ENCODE data around the gene S100A1. TPM values are rescaled to one million over a fixed set of nuclear protein-coding genes. Genes with fewer than 3 reads are reported as not detected.

The S100A1 gene
- total and polyA plus RNA-seq, 2 of the 13 experiments (the other 11 are each of a cell fraction or from before 2014, with no cell fraction given), result 120 to 251 TPM

GRCh38 chr1:153647346-153647714 is 19.1 kb downstream of the S100A1 start (continued):
- TF ChIP-seq KMT2A (CRISPR knock-in tag; IDR thresholded peaks at IDR 0.05) (no peak), AKAP8 (CRISPR knock-in tag; IDR thresholded peaks at IDR 0.05) (0 out of 2 replicates have a peak, but pooled peaks have one; percentile 37), TFE3 (CRISPR knock-in tag; IDR thresholded peaks at IDR 0.05) (no peak), HOXA3 (CRISPR knock-in tag; IDR thresholded peaks at IDR 0.05) (no peak), HINFP (CRISPR knock-in tag; IDR thresholded peaks at IDR 0.05; ENCODE audit: low read depth) (no peak), ZC3H4 (CRISPR knock-in tag; IDR thresholded peaks at IDR 0.05; ENCODE audit: borderline replicate concordance) (no peak), ZNF431 (CRISPR knock-in tag; IDR thresholded peaks at IDR 0.05; ENCODE audit: borderline replicate concordance, low read depth) (peak; percentile 40; the same call in 1 of the 2 replicates), TCF7L2 (IDR thresholded peaks at IDR 0.05; ENCODE audit: low read depth, low read length) (no peak), PCBP1 (IDR thresholded peaks at IDR 0.05; ENCODE audit: borderline replicate concordance, low read depth, low read length) (no peak), ZNF484 (CRISPR knock-in tag; IDR thresholded peaks at IDR 0.05; ENCODE audit: borderline replicate concordance, low read depth) (no peak)
